ENCODE results near the gene MX1.

- TF ChIP-seq POLR2A (IDR thresholded peaks at IDR 0.05; ENCODE audit: low read length) (no peak), GATA1 (IDR thresholded peaks at IDR 0.05; ENCODE audit: low read depth, low read length) (no peak)
These were observed 27.2 kb upstream of the MX1 start for GRCh38 chr21:41398831-41399230.

All from erythroblast (primary cell).